ENCODE measurements around the gene AIM2. TPM values are rescaled to one million over a fixed set of nuclear protein-coding genes. Genes with fewer than 3 reads are reported as not detected.

The AIM2 gene
- total and polyA plus RNA-seq, 2 of the 4 experiments (the other 2 are of a cell fraction) = not detected

- no peak overlapping the region for H3K9ac ChIP-seq (ENCODE audit: low read depth, low read length)
- no peak overlapping the region for H4K91ac ChIP-seq (ENCODE audit: insufficient read depth, low read depth, low read length)
- H4K5ac ChIP-seq (ENCODE audit: low read depth, low read length) = no peak overlapping the region; the same call in 1 of the 2 replicates
- no peak overlapping the region for H2BK5ac ChIP-seq (ENCODE audit: low read depth, low read length, poor library complexity, severe bottlenecking)
- CTCF ChIA-PET = no interaction called here
- H3K9me1 ChIP-seq (ENCODE audit: insufficient read depth, low read length) = peaks cover 7% of the 10 kb centered on the region; the same call in 1 of the 2 replicates
- intact Hi-C loops (cut with micrococcal nuclease) (no loop called here), dilution Hi-C loops (cut with HindIII; ENCODE audit: low sequenced_read_pairs, unreplicated experiment) (no loop called here), in situ Hi-C loops (cut with MboI; ENCODE audit: low sequenced_read_pairs) (no loop called here)
- peaks cover 2% of the 10 kb centered on the region; the same call in 1 of the 2 replicates for H3K27me3 ChIP-seq (ENCODE audit: control insufficient read depth, insufficient read depth, low read length)
- BruUV-seq (replicated peaks) = no TSS peak
- no peak overlapping the region for H3K18ac ChIP-seq (ENCODE audit: low read depth, low read length)
- H3K4me2 ChIP-seq (ENCODE audit: low read depth, low read length) = peak overlapping the region; percentile 60; the same call in 1 of the 2 replicates
- H3K4ac ChIP-seq (ENCODE audit: low read depth, low read length) = peak overlapping the region; percentile 46; the same call in 1 of the 2 replicates
- H3K23ac ChIP-seq (ENCODE audit: low read depth, low read length) = no peak overlapping the region
- ATAC-seq (ENCODE audit: low read depth) (peak; percentile 70), DNase-seq (peak; percentile 86)
- POLR2A ChIA-PET (ENCODE audit: unreplicated experiment) = no interaction called here
- no peaks in the 10 kb centered on the region for H4K20me1 ChIP-seq (ENCODE audit: insufficient read depth, low read length)
- H2AK9ac ChIP-seq (replicated peaks; ENCODE audit: low read depth, low read length, poor library complexity) = no peak overlapping the region
- peak overlapping the region; percentile 15; the same call in 1 of the 3 replicates for H2BK15ac ChIP-seq (ENCODE audit: low read depth, low read length)
- peak overlapping the region; percentile 16 for H2AFZ ChIP-seq (replicated peaks; ENCODE audit: low read length, poor library complexity)
- no CpG with 5 or more reads among the region's 3 CpGs for WGBS, 2 experiments (ENCODE audit: extremely low coverage in 2 of 2, insufficient read length in 1 of 2)
- H2BK20ac ChIP-seq (ENCODE audit: low read depth, low read length) = peak overlapping the region; percentile 23; the same call in 1 of the 2 replicates
- peak overlapping the region in 1 of 2 experiments; percentile 57; a peak in 2 of 4 replicates for H4K8ac ChIP-seq (ENCODE audit: low read depth in 2 of 2, low read length in 2 of 2)
- no peak overlapping the region for H3K4me3 ChIP-seq (ENCODE audit: insufficient read depth, low read depth, low read length)
- no peak for TF ChIP-seq USF2 (IDR thresholded peaks at IDR 0.05; ENCODE audit: low read depth, low read length)
- peak; percentile 95 for TF ChIP-seq CEBPB (IDR thresholded peaks at IDR 0.05; ENCODE audit: low read depth, low read length)
- TF ChIP-seq FOS (IDR thresholded peaks at IDR 0.05; ENCODE audit: low read depth, low read length) = peak; percentile 87
- TF ChIP-seq RCOR1 (IDR thresholded peaks at IDR 0.05; ENCODE audit: insufficient replicate concordance, low read length) = no peak
- H3K56ac ChIP-seq (ENCODE audit: extremely low read depth, insufficient read depth, low read length) = no peak overlapping the region
- no peaks in the 10 kb centered on the region for H3K9me3 ChIP-seq (ENCODE audit: control insufficient read depth, insufficient read depth, low read length)
- H2BK120ac ChIP-seq (ENCODE audit: low read depth, low read length) = peak overlapping the region; percentile 20; the same call in 1 of the 2 replicates
- no peaks in the 10 kb centered on the region for H3K36me3 ChIP-seq (ENCODE audit: control insufficient read depth, insufficient read depth, low read length)
- H3K27ac ChIP-seq (ENCODE audit: insufficient read depth, low read length) = peak overlapping the region; percentile 20; the same call in 1 of the 2 replicates
- peak overlapping the region; percentile 44; the same call in 1 of the 2 replicates for H3K14ac ChIP-seq (replicated peaks; ENCODE audit: low read depth, low read length)
- peak overlapping the region; percentile 7; the same call in 1 of the 2 replicates for H2AK5ac ChIP-seq (ENCODE audit: low read depth, low read length)
- H3K79me1 ChIP-seq (ENCODE audit: low read depth in 1 of 2, low read length in 2 of 2) = no peaks in the 10 kb centered on the region
- H3K4me1 ChIP-seq (ENCODE audit: control insufficient read depth, insufficient read depth, low read length) = peaks cover 12% of the 10 kb centered on the region
Observed at GRCh38 chr1:159092036-159092760, 15.6 kb upstream of the AIM2 start.

Measured in IMR-90 (cell line).